GM18502 (cell line): ENCODE measurements around the gene HEY2.

Experiments
- ATAC-seq: cut with Tn5 transposase; IDR thresholded peaks from one replicate; pipeline ENCODE4 v1.9.1; 2021; ENCODE audit warnings: mild to moderate bottlenecking; ENCODE audit not compliant: unreplicated experiment, poor library complexity

Gene HEY2

DNA sequence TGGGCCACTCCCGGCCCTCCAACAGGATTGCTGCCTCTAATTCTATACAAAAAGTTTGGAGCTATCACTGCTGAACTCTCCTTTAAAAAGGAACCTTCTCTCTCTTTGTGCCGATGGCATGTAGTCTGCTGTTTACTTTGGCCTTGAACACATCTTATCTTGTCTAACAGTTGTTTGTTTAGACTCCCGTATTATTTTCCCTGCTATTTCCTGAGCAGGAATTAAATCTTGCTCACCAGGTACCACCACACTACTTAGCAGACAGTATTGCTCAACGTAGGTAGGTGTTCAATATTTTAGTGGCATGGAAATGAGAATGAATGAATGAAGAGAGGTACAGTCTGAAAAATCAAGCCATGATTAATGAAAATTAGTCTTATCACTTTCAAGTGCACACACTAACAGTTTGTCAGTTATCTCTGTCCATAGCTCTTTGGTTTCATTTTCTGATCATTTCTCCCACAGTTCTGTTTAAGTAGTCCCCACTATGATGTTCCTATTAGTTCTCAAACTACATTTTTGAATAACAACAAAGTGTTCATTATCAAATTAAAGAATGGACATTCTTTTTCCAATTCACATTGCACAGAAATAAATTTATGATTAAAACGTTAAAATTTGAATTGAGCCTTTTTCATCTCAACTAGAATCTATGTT lies 6.8 kb upstream of the HEY2 start:
- ATAC-seq: no peak

DNA sequence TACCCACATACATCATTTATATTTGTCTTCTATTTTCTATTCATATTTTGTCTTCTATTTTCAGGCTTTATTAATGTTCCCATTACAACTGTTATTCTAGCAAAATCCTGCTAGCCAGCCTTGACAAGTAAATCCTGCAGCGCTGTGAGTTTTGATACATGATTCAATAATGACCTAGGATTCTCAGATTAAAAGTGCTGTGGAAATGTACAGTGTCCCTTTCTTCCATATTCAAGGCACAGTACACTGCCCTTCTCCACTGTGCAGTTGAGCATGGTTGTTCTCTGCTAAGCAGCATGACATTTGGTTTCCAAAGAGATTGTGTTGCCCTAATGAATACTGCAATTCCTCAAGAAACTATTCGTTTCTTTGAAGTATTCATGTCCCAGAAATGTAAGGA lies 5.8 kb upstream of the HEY2 start:
- no peak for ATAC-seq

DNA sequence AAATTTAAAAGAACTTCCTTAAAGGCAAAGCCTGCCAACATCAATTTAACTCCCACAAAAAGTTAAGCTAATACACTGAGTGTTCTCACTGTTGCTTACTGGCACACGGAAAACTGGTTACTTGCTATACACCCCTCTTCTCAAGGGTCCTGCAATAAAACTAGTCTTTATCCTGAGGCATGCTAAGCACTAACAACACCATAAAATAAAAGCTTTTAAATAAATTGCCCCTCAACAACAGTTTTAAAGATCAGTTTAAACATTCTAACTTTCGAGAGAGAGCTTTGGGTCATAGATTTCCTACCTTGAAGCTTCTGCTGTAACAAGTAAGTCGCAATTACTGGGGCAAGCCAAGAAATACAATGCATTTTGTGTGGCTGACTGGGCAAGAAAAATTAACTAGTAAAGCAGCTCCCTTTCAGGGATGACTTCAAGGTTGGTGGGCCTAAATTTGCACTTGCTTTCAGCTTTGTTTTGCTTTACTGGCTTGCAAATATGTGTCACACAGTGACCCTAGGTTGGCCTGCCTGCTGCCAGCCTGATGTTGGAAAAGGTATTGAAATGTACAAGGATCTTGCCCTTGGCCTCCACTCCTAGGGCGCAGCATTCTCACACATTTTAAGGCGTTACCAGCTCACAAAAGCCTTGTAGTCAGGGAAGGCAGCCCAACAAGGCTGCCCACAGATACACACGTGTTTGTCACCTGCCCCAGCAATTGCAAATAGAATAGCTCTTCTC lies 4.0 kb upstream of the HEY2 start:
- ATAC-seq: no peak

DNA sequence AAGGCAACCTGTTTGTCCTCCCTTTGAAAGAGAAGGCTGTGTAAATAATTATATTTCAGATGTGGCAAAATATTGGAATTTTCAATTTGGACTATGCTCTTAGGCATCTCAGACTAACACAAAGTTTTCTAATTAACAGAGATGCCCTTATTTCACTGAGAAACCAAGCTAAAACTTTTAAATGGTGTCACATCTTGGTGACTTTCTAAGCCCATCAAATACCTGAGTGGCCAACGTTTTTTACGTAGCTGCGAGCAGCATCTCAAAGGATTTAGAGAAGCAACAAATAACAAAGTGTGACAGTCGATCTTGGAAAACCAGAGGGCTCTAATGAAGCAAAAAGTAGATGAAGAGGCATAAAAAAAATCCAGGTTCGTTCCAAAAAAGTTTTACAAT lies 3.4 kb upstream of the HEY2 start:
- ATAC-seq: no peak

DNA sequence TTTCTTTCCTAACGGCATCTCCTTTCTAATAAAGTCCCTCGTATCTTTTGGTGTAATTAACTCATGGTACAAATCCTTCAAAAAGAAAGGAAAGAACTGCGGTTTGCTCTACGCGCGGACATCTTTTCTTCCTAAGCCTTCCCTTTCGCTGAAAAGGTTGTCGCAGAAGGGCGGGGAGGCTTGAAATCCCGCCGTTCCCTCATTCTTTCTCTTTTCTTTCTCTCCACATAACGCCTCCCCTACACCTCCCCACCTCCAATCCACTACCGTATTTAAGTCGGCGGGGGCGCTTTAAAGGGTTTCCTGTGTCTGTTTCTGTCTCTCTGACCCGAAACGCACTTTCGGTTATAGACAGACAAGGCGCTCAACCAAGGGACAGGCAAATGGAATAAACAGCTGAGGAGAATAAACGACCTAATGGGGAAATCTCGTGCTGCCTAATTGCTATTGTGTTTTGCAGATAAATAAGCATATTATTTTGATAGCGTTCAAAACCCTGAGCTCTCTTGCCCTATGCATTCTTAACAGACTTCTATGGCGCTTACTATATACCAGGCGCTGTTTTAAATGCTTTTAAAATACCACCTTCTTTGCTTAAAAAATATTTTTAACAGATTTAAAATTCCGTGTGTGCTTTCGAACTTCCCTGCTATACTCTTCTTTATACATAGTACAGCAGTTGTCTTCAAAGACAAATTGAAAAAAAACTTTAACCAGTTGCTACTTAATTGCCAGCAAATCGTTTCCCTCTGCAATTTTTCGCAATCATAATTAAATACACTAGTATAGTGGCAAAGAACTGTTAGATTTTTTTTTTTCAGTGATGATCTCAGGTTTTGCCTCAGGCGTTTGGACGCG lies 2.5 kb upstream of the HEY2 start:
- ATAC-seq: peak; percentile 59

DNA sequence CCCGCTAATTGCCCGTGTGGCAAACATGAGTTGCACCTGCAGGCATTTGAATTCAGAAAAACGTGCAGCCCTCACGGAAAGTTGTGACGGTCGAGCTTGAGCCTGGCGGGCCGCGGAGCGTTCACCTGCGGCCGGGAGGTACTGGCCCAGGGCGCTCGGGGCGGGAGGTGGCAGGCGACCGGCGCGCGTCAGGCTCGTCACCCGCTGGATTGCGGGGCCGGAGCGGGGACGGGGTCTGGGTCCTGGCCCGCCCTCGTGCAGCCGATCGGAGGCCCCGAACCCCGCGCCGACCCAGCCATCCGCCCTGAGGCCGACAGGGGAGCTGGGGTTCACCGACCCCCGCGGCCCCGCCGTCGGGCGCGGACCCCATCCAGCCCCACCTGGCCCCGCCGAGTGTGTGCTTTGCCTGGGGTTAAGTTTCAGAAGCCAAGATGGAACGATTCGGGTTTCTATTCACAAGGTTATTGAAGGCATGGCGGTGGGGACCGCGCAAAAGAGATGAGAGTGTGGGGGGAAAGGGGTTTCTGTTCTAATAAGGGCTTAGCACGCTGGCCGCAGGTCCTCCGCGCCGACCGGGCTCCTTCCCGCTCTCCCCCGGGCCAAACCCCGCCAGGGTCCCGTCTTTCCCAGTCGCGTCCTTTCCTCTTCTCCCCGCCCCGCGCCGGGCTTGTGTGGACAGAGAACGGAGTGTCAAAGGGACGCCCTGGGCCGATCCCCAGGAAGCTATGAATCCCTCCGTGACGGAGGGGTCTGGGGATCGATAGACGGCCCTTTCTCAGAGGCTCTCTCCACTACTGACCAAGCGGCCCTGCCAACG lies 1.6 kb upstream of the HEY2 start:
- no peak for ATAC-seq

DNA sequence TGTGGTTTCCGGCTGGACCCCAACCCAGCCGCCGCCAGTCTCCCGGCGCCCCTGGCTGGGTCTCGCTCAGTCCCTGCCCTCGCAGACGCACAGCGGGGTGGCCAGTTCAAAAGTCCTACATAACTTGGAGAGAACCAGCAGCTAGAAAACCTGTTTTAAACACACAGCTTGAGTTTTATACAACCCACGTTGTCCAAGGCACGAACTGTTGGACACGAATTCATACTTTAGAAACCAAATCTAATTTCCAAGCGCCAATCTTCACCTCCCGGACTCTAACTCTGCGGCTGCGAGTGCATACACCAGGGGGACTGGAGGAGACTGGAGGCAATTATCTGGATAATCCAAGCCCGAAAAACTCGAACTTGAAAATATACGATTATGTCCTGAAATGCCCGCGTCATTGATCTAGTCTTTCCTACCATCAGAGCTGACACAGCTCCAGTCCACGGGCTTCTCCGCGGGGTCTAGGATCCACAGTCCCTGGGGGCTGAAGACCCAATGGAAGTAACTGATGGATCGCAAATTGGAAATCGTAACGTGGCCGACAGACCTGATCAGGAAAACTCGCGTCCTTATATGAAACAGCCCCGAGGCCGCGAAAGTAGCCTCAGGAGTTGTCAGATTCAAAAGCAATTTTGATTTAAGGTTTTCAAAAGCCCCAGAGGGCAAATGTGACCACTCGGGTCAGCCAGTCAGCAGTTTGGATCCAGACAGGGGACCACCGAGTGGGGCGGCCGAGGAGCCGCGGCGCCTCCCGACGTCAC lies 843 bp upstream of the HEY2 start:
- no peak for ATAC-seq

DNA sequence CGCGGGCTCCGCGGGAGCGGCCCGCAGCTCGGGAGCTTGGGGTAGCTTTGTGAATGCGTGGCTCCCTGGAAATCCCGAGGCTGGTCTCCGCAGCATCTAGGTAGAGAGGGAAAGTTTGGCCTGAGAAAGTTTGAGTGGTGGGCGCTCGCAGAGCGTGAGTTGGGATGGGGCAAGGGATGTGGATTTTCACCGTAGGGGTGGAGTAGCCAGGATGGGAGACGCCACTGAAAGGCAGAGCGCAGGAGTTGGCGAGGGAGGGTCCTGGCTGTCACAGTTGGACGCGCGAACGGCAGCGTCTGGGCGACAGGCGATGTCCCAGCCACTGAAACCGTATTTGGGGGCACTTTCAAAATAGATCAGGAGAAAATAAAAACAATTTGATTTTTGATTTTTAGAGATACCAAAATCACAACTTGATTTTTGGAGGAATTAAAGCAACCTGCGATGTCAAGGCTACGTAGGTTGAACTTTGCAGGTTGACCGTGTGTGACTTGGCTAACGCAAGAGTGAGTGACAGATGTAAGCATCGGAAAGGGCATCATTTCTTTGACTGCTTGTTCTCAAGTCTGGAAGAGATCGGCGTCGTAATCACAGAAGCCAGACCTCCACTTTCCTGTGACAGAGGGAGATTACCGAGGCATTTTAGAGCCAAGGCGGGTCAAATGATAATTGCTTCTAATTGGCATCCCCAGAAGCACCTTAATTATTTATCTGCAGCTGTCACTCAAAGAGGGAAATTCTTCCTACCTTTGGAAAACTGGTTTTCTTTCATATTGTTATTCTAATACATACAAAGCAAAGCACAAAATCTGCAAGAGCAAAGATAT lies 646 bp downstream of the HEY2 start:
- ATAC-seq: no peak

DNA sequence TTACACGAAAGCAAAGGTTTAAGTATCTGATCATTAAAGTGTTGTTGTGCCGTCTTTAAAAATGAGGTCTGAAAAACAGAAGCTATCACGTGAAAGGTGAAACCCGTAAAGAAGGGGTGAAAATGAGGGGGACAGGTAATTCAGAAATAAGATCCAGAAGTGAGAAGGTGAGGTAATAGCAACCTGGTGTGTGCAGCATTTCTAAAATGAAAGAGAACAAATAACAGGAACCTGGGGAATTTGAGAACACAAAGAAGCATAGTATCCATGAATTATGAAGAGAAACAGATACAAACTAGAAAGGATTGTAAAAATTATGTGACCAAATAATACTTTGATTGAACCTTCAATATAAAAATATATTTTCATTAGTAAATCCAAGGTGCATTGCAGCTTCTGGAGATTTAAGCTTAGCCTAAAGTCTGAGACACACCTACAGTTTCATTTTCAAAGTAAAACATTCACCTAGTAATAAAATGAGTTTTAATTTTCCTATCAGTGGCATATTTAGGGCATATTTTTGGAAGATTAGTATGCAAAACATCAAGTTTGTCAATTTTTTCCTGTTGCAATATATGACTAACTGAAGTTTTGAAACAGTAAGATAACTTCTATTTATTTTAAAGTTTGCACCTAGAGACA lies 1.4 kb downstream of the HEY2 start:
- ATAC-seq: no peak

- ATAC-seq: no peak
Observed at GRCh38 chr6:125751334-125751916, 2.0 kb downstream of the HEY2 start.

DNA sequence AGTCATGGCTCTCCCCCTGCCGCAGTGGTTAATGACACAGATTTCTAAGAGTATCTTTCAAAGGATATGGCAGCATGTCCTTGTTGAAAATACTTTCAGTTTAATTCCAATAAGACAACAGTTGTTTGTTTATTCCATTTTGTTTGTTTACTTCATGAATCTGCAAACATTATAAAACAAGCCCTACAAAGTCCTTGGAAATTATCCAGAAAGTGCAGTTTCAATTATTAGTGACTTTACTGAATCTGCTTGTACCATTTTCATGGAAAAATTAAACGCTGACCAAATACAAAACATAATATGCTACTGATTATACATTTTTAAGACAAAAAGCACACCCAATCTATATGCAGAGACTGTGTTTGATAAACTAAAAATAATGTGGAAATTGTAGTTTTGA lies 3.3 kb downstream of the HEY2 start:
- no peak for ATAC-seq

GRCh38 chr6:125753218-125753936 lies 3.9 kb downstream of the HEY2 start:
- no peak for ATAC-seq

GRCh38 chr6:125753937-125754259 lies 4.5 kb downstream of the HEY2 start:
- ATAC-seq: no peak

- no peak for ATAC-seq
Observed at GRCh38 chr6:125754566-125754965, 5.1 kb downstream of the HEY2 start.

GRCh38 chr6:125759184-125759902 lies 9.9 kb downstream of the HEY2 start:
- ATAC-seq: peak; percentile 49

- ATAC-seq: no peak
Observed at GRCh38 chr6:125759959-125760457, 10.6 kb downstream of the HEY2 start.
